ENCODE data around the gene BCL11B.

GRCh38 chr14:99262977-99263448 is 9.0 kb downstream of the BCL11B start:
- TF ChIP-seq CTCF (IDR thresholded peaks at IDR 0.05) = no peak
- no peak for TF ChIP-seq POLR2AphosphoS5 (IDR thresholded peaks at IDR 0.05)

Data from upper lobe of left lung (tissue), 4 donors.